GM12878 (cell line): ENCODE data around the gene SHMT2.

Experiments
- CREM ChIP-seq: IDR thresholded peaks from 2 replicates; pipeline ENCODE4 v1.6.1; 2014; ENCODE audit warnings: antibody characterized with exemption, low read depth
- REST ChIP-seq: IDR thresholded peaks from 2 replicates; pipeline ENCODE4 v1.6.1; 2012; ENCODE audit warnings: mild to moderate bottlenecking, low read depth, low read length
- SMAD1 ChIP-seq: fragments of 450-650 bp; IDR thresholded peaks from 2 replicates; pipeline ENCODE4 v1.6.1; 2018; ENCODE audit warnings: mild to moderate bottlenecking, low read depth; ENCODE audit not compliant: partially characterized antibody
- SPI1 ChIP-seq: IDR thresholded peaks from 2 replicates; pipeline ENCODE4 v1.6.1; 2011; ENCODE audit warnings: low read depth, mild to moderate bottlenecking, low read length, moderate library complexity, borderline replicate concordance; ENCODE audit not compliant: insufficient read depth
- TF ChIP-seq, protein P1 (sequence below), 3 experiments: IDR thresholded peaks in 2 of 3; conservative IDR thresholded peaks in 1 of 3; 2 replicates each; pipeline ENCODE4 v1.5.1; 2011; ENCODE audit warnings: low read depth in 3 of 3, low read length in 3 of 3, mild to moderate bottlenecking in 3 of 3, control low read depth in 2 of 3, moderate library complexity in 2 of 3, inconsistent platforms in 1 of 3, mixed read lengths in 1 of 3; ENCODE audit not compliant: control insufficient read depth in 2 of 3, insufficient read depth in 1 of 3; ENCODE audit errors: extremely low read depth in 1 of 3

- TF ChIP-seq SMAD1: no peak
- no peak for TF ChIP-seq CREM
- no peak for TF ChIP-seq SPI1
- TF ChIP-seq, protein P1, sequence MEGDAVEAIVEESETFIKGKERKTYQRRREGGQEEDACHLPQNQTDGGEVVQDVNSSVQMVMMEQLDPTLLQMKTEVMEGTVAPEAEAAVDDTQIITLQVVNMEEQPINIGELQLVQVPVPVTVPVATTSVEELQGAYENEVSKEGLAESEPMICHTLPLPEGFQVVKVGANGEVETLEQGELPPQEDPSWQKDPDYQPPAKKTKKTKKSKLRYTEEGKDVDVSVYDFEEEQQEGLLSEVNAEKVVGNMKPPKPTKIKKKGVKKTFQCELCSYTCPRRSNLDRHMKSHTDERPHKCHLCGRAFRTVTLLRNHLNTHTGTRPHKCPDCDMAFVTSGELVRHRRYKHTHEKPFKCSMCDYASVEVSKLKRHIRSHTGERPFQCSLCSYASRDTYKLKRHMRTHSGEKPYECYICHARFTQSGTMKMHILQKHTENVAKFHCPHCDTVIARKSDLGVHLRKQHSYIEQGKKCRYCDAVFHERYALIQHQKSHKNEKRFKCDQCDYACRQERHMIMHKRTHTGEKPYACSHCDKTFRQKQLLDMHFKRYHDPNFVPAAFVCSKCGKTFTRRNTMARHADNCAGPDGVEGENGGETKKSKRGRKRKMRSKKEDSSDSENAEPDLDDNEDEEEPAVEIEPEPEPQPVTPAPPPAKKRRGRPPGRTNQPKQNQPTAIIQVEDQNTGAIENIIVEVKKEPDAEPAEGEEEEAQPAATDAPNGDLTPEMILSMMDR (IDR thresholded peaks at IDR 0.05 in 2 of 3, conservative IDR thresholded peaks at IDR 0.05 in 1 of 3; ENCODE audit: control insufficient read depth in 2 of 3, extremely low read depth in 1 of 3, insufficient read depth in 1 of 3, low read depth in 3 of 3, low read length in 3 of 3): 0 out of 6 replicates have a peak, but pooled peaks of 1 of the 3 experiments have one; percentile 7
- no peak for TF ChIP-seq REST
Observed at GRCh38 chr12:57240926-57241401, 11.5 kb downstream of the SHMT2 start.
